Caco-2 (cell line): ENCODE measurements around the gene NR2F1. TPM values are rescaled to one million over a fixed set of nuclear protein-coding genes. Genes with fewer than 3 reads are reported as not detected.
A peak's percentile ranks its signal among the peaks of the same experiment; 100 is the strongest.

Experiments used
- BruUV-seq: library from RNA; stranded (reverse); fragments of 400-500 nt; replicated peaks from 2 replicates; lab custom pipeline; 2021; lab: Mats Ljungman, UMichigan
- CTCF ChIA-PET: fragments of 300-600 bp; sonication (Branson Sonifier 250); formaldehyde crosslinking; loops from one replicate; lab custom pipeline; 2022; ENCODE audit warnings: antibody characterized with exemption; lab: Charles Lee
- POLR2A ChIA-PET: fragments of 300-600 bp; sonication (Branson Sonifier 250); formaldehyde crosslinking; loops from one replicate; lab custom pipeline; 2022; ENCODE audit warnings: antibody characterized with exemption; lab: Charles Lee
- DNase-seq, 2 experiments: peaks; one replicate each; pipeline versions ENCODE4 v3.0.0 to v3.0.0-alpha.2; 2020 to 2022
- H3K27me3 ChIP-seq: replicated peaks from 2 replicates; pipeline ENCODE4 v1.6.0; 2011; ENCODE audit warnings: low read length; ENCODE audit not compliant: control insufficient read depth, insufficient read depth
- H3K36me3 ChIP-seq: 2 replicates; pipeline ENCODE4 v1.5.1; 2011; ENCODE audit warnings: low read length; ENCODE audit not compliant: control insufficient read depth, insufficient read depth
- H3K4me1 ChIP-seq: fragments of 250-450 bp; sonication (Bioruptor Pico); 2 replicates; pipeline ENCODE4 v1.5.1; 2020; ENCODE audit warnings: mild to moderate bottlenecking
- H3K4me3 ChIP-seq: 2 replicates; pipeline ENCODE4 v1.5.1; 2011; ENCODE audit warnings: low read depth, mild to moderate bottlenecking, control low read depth, low read length
- H3K9me3 ChIP-seq: fragments of 250-450 bp; sonication (Bioruptor Pico); 2 replicates; pipeline ENCODE4 v1.5.1; 2020; ENCODE audit warnings: mild to moderate bottlenecking, moderate library complexity
- H3K27ac Mint-ChIP-seq: one replicate; pipeline ENCODE4 v1.8.0; 2022; ENCODE audit warnings: mixed read lengths; ENCODE audit not compliant: unreplicated experiment
- H3K27me3 Mint-ChIP-seq: one replicate; pipeline ENCODE4 v1.8.0; 2022; ENCODE audit warnings: mixed read lengths; ENCODE audit not compliant: insufficient read depth, unreplicated experiment
- H3K36me3 Mint-ChIP-seq: one replicate; pipeline ENCODE4 v1.8.0; 2022; ENCODE audit warnings: mild to moderate bottlenecking, mixed read lengths; ENCODE audit not compliant: insufficient read depth, unreplicated experiment
- H3K4me1 Mint-ChIP-seq: one replicate; pipeline ENCODE4 v1.8.0; 2022; ENCODE audit warnings: low read depth, mixed read lengths; ENCODE audit not compliant: unreplicated experiment
- H3K4me3 Mint-ChIP-seq: one replicate; pipeline ENCODE4 v1.8.0; 2022; ENCODE audit warnings: mild to moderate bottlenecking, moderate library complexity, mixed read lengths; ENCODE audit not compliant: unreplicated experiment
- H3K9me3 Mint-ChIP-seq: one replicate; pipeline ENCODE4 v1.8.0; 2022; ENCODE audit warnings: mixed read lengths; ENCODE audit not compliant: unreplicated experiment
- intact Hi-C: fragments of 100-400 bp; cut with micrococcal nuclease; formaldehyde crosslinking; loops from one replicate; pipeline ENCODE4 v1.10.0; 2022; ENCODE audit not compliant: unreplicated experiment
- total RNA-seq: library from RNA; stranded (reverse); gene quantifications from 2 replicates; pipeline ENCODE4 v1.2.3, GENCODE V29; 2022
- TF ChIP-seq, protein P1 (sequence below), 2 experiments: fragments of 200-600 bp in 1 of 2; IDR thresholded peaks; 1 replicate in 1 of 2; 2 replicates in 1 of 2; pipeline versions ENCODE4 v1.5.1 to v1.8.0; 2011 to 2022; ENCODE audit warnings: antibody characterized with exemption in 1 of 2, control low read depth in 1 of 2, inconsistent platforms in 1 of 2, low read depth in 1 of 2, low read length in 1 of 2, mild to moderate bottlenecking in 1 of 2, moderate library complexity in 1 of 2; ENCODE audit not compliant: insufficient read depth in 1 of 2, severe bottlenecking in 1 of 2, unreplicated experiment in 1 of 2

NR2F1 gene
- total RNA-seq, 1 experiment from 2014 or later = 0.70 TPM

- Mint-ChIP-seq H3K36me3 (no peaks in the 10 kb centered on the region), H3K9me3 (no peaks in the 10 kb centered on the region), H3K4me3 (peak overlapping the region; percentile 58), H3K27ac (no peak overlapping the region), H3K4me1 (peaks cover 8% of the 10 kb centered on the region), H3K27me3 (peaks cover 28% of the 10 kb centered on the region)
- intact Hi-C loops = loop anchor here (5.0 kb wide), 1 partner anchor 175 kb away; no protein-coding TSS in a partner anchor
- ChIA-PET POLR2A (no interaction called here), CTCF (interaction anchor here (0.8 to 1.6 kb wide), 3 partner anchors 54 to 283 kb away, joined by 3 to 11 read pairs (median 3); no protein-coding TSS in a partner anchor)
- no peak overlapping the region for H3K4me3 ChIP-seq
- peak; percentile 45 to 49 for DNase-seq
- H3K9me3 ChIP-seq = no peaks in the 10 kb centered on the region
- H3K36me3 ChIP-seq = no peaks in the 10 kb centered on the region
- TF ChIP-seq, protein P1, sequence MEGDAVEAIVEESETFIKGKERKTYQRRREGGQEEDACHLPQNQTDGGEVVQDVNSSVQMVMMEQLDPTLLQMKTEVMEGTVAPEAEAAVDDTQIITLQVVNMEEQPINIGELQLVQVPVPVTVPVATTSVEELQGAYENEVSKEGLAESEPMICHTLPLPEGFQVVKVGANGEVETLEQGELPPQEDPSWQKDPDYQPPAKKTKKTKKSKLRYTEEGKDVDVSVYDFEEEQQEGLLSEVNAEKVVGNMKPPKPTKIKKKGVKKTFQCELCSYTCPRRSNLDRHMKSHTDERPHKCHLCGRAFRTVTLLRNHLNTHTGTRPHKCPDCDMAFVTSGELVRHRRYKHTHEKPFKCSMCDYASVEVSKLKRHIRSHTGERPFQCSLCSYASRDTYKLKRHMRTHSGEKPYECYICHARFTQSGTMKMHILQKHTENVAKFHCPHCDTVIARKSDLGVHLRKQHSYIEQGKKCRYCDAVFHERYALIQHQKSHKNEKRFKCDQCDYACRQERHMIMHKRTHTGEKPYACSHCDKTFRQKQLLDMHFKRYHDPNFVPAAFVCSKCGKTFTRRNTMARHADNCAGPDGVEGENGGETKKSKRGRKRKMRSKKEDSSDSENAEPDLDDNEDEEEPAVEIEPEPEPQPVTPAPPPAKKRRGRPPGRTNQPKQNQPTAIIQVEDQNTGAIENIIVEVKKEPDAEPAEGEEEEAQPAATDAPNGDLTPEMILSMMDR (IDR thresholded peaks at IDR 0.05; ENCODE audit: insufficient read depth in 1 of 2, low read depth in 1 of 2, low read length in 1 of 2, severe bottlenecking in 1 of 2, unreplicated experiment in 1 of 2) = no peak
- no peaks in the 10 kb centered on the region for H3K4me1 ChIP-seq
- H3K27me3 ChIP-seq = peaks cover 3% of the 10 kb centered on the region; the same call in 1 of the 2 replicates
- no TSS peak for BruUV-seq
Observed at GRCh38 chr5:93611976-93612854, 29.2 kb downstream of the NR2F1 start.

DNA sequence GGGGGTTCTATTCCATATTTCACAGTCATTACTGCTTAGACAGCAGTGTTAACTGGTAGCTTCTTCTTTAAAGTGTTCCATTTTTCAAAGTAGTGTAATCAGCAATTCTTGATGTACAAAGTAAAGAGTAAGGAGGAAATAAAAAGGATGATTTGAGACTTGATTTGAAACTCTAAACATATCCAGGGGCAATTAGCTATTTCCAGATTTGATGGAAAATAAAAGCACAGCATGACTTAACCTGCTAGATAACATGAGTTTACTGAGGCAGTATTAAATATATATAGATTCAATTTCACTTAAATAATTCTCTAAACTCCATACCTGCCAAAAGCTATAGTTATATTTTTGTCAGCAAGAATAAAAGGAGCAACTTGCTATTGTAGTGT lies 29.8 kb downstream of the NR2F1 start:
- no peaks in the 10 kb centered on the region for H3K4me1 ChIP-seq
- Mint-ChIP-seq H3K4me1 (peaks cover 8% of the 10 kb centered on the region), H3K36me3 (no peaks in the 10 kb centered on the region), H3K9me3 (no peaks in the 10 kb centered on the region), H3K27ac (no peak overlapping the region), H3K27me3 (peaks cover 28% of the 10 kb centered on the region), H3K4me3 (peak overlapping the region; percentile 58)
- H3K36me3 ChIP-seq = no peaks in the 10 kb centered on the region
- ChIA-PET CTCF (interaction anchor here (0.8 to 1.6 kb wide), 3 partner anchors 53 to 282 kb away, joined by 3 to 11 read pairs (median 3); no protein-coding TSS in a partner anchor), POLR2A (no interaction called here)
- TF ChIP-seq, protein P1 (IDR thresholded peaks at IDR 0.05; ENCODE audit: insufficient read depth in 1 of 2, low read depth in 1 of 2, low read length in 1 of 2, severe bottlenecking in 1 of 2, unreplicated experiment in 1 of 2) = no peak
- no peak overlapping the region for H3K4me3 ChIP-seq
- no TSS peak for BruUV-seq
- intact Hi-C loops = loop anchor here (5.0 kb wide), 1 partner anchor 174 kb away; no protein-coding TSS in a partner anchor
- DNase-seq = no peak
- H3K9me3 ChIP-seq = no peaks in the 10 kb centered on the region
- peaks cover 3% of the 10 kb centered on the region; the same call in 1 of the 2 replicates for H3K27me3 ChIP-seq

DNA sequence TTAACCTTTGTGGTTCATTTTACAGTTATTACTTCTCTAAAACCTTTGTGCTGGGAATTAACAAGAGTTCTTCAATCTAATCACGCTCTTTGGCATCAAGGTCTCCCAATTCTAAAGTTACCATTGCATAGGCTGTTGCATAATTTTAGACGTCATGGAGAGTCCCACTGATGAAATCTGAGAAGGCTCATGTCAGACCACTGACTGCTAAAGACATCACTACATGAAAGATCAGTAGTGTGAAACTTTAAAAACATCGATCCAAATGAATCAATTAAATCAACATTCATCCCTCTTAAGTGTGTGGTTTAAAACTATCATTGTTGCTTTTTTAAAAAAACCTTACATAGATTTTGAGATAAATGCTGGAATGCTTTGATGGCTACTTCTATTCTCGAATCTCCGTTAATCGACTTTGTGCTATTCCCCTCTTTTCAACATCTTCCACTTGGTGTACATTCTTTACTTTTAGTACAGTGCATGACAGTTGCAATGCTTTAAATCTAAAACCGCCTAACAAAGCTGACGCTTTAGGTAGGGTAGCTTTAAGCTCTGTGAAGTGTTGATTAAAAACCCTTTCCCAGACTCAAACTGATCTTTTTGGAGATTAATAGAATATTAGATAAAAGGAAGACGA lies 33.6 kb downstream of the NR2F1 start:
- intact Hi-C loops = no loop called here
- no peak overlapping the region for H3K4me3 ChIP-seq
- Mint-ChIP-seq H3K4me3 (no peak overlapping the region), H3K9me3 (no peaks in the 10 kb centered on the region), H3K4me1 (peaks cover 15% of the 10 kb centered on the region), H3K36me3 (peaks cover 5% of the 10 kb centered on the region), H3K27ac (no peak overlapping the region), H3K27me3 (peaks cover 12% of the 10 kb centered on the region)
- ChIA-PET POLR2A (no interaction called here), CTCF (no interaction called here)
- H3K4me1 ChIP-seq = no peaks in the 10 kb centered on the region
- DNase-seq = no peak
- peaks cover 1% of the 10 kb centered on the region; the same call in 1 of the 2 replicates for H3K27me3 ChIP-seq
- H3K36me3 ChIP-seq = no peaks in the 10 kb centered on the region
- TF ChIP-seq, protein P1 (IDR thresholded peaks at IDR 0.05; ENCODE audit: insufficient read depth in 1 of 2, low read depth in 1 of 2, low read length in 1 of 2, severe bottlenecking in 1 of 2, unreplicated experiment in 1 of 2) = no peak
- no TSS peak for BruUV-seq
- no peaks in the 10 kb centered on the region for H3K9me3 ChIP-seq
